ENCODE results near the gene TARDBP. TPM values are rescaled to one million over a fixed set of nuclear protein-coding genes. Genes with fewer than 3 reads are reported as not detected.
"Not testable (repeated sequence)": the region's sequence is repeated elsewhere in the genome, so short reads cannot be mapped to it uniquely, and the experiment has no call there.

Gene TARDBP
- total and polyA plus RNA-seq, 4 donors: 59.2 to 215 (median 160) TPM

DNA sequence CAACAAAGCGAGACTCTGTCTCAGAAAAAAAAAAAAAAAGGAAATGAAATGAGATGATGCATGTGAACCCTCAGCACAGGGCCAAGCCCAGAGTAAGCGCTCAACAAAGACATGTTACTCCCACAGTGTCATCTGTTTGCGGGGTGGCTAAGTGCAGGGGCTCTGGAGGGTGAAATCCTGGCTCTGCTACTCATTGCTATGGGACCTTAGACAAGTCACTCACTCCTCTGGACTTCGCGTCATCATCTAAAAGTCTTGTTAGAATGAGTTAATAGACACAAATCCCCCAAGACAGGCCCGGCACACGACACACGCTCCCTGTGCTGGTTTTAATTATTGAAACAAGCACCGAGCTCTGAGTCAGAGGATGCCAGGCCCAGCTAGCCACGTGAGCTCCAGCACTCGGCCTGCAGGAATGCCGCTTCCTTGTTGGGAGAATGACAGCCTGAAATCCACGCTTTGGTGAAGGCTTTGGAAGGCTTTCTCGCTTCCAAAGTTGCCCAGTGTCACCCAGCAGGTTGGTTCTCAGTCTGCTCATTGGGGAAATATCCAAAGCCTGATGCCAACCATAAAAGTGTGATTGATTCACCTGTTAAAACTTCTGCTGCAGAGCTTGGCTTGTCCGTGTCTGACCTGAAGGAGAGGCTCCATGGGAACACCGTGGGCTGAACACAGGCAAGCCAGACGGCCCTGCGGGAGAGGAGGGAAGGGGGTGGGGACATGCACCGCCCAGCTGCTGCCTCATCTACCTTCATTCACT lies 36.7 kb upstream of the TARDBP start:
- Histone ChIP-seq H3K27me3 (ENCODE audit: control insufficient read depth, insufficient read depth, low read length) (no peaks in the 10 kb centered on the region), H3K4me3 (ENCODE audit: low read depth, low read length) (no peak overlapping the region), H3K36me3 (ENCODE audit: control insufficient read depth, insufficient read depth, low read length) (no peaks in the 10 kb centered on the region), H3K27ac (ENCODE audit: low read depth, low read length) (no peak overlapping the region), H3K4me1 (ENCODE audit: control insufficient read depth, insufficient read depth, low read length) (peaks cover 36% of the 10 kb centered on the region), H3K9me3 (ENCODE audit: control insufficient read depth, insufficient read depth, low read length) (no peaks in the 10 kb centered on the region)
- peak in 2 of 6 donors; percentile 23 to 43 for DNase-seq (ENCODE audit: low read depth in 4 of 6, low spot score in 6 of 6)
- 37% methylated on average over 8 of the region's 19 CpGs for WGBS (ENCODE audit: insufficient coverage)

DNA sequence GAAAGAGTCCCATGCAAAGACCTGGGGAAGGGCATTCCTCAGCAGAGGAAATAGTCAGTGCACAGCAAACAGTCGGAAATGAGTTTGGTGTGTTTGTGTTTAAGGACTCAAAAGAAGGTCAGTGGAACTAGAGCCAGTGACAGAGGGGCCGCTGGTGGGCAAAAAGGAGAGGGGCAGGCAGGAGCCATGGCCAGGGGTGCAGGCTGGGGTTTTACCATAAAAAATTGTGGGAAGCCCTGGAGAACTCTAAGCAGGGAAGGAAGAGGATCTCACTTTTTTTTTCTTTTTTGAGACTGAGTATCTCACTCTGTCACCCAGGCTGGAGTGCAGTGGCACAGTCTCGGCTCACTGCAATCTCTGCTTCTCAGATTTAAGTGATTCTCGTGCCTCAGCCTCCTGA lies 33.7 kb upstream of the TARDBP start:
- H3K36me3 ChIP-seq (ENCODE audit: control insufficient read depth, insufficient read depth, low read length): no peaks in the 10 kb centered on the region
- peak overlapping the region; percentile 72 for H3K27ac ChIP-seq (ENCODE audit: low read depth, low read length)
- peaks cover 50% of the 10 kb centered on the region for H3K4me1 ChIP-seq (ENCODE audit: control insufficient read depth, insufficient read depth, low read length)
- no peak for DNase-seq (ENCODE audit: low read depth in 4 of 6, low spot score in 6 of 6)
- no peaks in the 10 kb centered on the region for H3K27me3 ChIP-seq (ENCODE audit: control insufficient read depth, insufficient read depth, low read length)
- no peaks in the 10 kb centered on the region for H3K9me3 ChIP-seq (ENCODE audit: control insufficient read depth, insufficient read depth, low read length)
- H3K4me3 ChIP-seq (ENCODE audit: low read depth, low read length): no peak overlapping the region
- WGBS (ENCODE audit: insufficient coverage): 82% methylated on average over 4 of the region's 4 CpGs

DNA sequence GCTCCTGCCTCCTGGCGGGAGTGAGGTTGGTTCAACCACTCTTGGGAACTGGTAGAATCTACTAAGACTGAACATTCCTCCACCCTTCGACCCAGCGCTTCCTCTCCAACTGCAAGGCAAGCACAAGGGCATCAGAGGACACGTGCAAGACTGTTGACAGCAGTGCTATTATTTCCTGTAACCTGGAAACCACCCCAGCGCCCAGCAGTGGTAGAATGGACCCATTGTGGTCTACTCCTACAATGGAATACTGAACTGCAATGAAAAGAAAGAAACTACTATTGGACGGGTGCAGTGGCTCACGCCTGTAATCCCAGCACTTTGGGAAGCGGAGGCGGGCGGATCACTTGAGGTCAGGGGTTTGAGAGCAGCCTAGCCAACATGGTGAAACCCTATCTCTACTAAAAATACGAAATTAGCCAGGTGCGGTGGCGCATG lies 33.0 kb upstream of the TARDBP start:
- Histone ChIP-seq H3K36me3 (ENCODE audit: control insufficient read depth, insufficient read depth, low read length) (no peaks in the 10 kb centered on the region), H3K9me3 (ENCODE audit: control insufficient read depth, insufficient read depth, low read length) (no peaks in the 10 kb centered on the region), H3K27me3 (ENCODE audit: control insufficient read depth, insufficient read depth, low read length) (no peaks in the 10 kb centered on the region), H3K4me1 (ENCODE audit: control insufficient read depth, insufficient read depth, low read length) (peaks cover 47% of the 10 kb centered on the region), H3K4me3 (ENCODE audit: low read depth, low read length) (no peak overlapping the region), H3K27ac (ENCODE audit: low read depth, low read length) (peak overlapping the region; percentile 92)
- 39% methylated on average over 10 of the region's 13 CpGs for WGBS (ENCODE audit: insufficient coverage)
- DNase-seq (ENCODE audit: low read depth in 4 of 6, low spot score in 6 of 6): peak in 3 of 6 donors; percentile 31 to 82 (median 54)

DNA sequence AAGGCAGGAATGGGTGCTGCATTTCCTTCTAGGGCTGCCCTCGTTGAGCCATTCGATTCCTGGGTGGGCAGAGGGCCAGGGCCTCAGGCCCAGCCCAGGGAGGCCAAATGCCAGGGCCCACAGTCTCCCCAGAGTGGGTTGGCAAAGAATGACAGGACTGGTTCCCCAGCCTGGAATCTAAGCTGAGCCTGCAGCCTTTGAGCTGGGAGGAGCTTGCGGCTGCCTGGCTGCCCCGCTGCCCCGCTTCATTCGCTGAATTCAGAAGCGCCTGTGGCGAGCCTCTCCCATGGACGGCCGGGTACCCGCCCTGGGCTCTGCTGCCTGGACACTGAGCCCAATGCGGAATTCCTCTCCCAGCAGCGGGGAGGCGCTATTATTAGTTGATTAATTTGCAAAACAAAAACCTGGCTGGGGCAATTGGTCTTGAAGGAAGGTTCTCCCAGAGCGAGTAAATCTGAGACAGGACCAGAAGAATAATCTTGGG lies 32.3 kb upstream of the TARDBP start:
- no peaks in the 10 kb centered on the region for H3K27me3 ChIP-seq (ENCODE audit: control insufficient read depth, insufficient read depth, low read length)
- H3K9me3 ChIP-seq (ENCODE audit: control insufficient read depth, insufficient read depth, low read length): no peaks in the 10 kb centered on the region
- WGBS (ENCODE audit: insufficient coverage): 6% methylated on average over 12 of the region's 15 CpGs
- H3K4me3 ChIP-seq (ENCODE audit: low read depth, low read length): peak overlapping the region; percentile 24
- H3K4me1 ChIP-seq (ENCODE audit: control insufficient read depth, insufficient read depth, low read length): peaks cover 47% of the 10 kb centered on the region
- H3K36me3 ChIP-seq (ENCODE audit: control insufficient read depth, insufficient read depth, low read length): no peaks in the 10 kb centered on the region
- peak in 4 of 6 donors; percentile 53 to 90 (median 66) for DNase-seq (ENCODE audit: low read depth in 4 of 6, low spot score in 6 of 6)
- H3K27ac ChIP-seq (ENCODE audit: low read depth, low read length): peak overlapping the region; percentile 92

DNA sequence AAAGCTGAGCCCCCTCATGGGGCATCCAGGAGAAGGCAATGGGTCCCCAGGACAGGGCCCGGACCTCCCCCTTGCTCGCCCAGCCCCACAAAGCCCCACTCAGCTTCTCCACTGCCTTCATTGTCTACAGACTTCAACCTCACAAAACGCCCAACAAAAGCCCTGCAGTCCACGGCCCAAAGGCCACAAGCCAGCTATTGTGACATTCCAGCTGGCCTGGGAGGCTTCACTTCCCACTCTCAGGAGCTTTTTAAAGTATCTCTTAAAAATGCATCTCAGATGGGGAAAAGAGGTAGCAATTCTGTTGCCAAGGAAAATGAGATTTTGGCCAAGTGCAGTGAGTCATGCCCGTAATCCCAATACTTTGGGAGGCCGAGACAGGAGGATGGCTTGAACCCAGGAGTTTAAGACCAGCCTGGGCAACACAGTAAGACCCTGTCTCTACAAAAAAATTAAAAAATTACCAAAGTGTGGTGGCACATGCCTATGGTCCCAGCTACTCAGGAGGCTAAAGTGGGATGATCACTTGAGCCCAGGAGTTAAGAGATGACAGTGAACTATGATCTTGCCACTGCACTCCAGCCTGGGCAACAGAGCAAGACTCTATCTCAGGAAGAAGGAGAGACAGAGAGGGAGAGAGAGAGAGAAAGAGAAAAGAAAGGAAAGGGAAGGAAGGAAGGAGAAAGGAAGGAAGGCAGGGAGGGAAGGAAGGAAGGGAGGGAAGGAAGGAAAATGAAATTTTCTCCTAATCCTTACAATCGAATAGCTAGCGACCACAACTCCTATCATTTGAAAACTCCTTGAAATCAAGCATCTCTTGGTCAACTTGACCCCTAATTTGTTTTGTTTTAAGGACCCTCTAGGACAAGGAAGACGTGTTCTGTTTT lies 31.4 kb upstream of the TARDBP start:
- H3K4me1 ChIP-seq (ENCODE audit: control insufficient read depth, insufficient read depth, low read length): peaks cover 40% of the 10 kb centered on the region
- H3K36me3 ChIP-seq (ENCODE audit: control insufficient read depth, insufficient read depth, low read length): no peaks in the 10 kb centered on the region
- peak overlapping the region; percentile 24 for H3K4me3 ChIP-seq (ENCODE audit: low read depth, low read length)
- no peaks in the 10 kb centered on the region for H3K27me3 ChIP-seq (ENCODE audit: control insufficient read depth, insufficient read depth, low read length)
- WGBS (ENCODE audit: insufficient coverage): 30% methylated on average over 6 of the region's 9 CpGs
- H3K27ac ChIP-seq (ENCODE audit: low read depth, low read length): peak overlapping the region; percentile 92
- no peaks in the 10 kb centered on the region for H3K9me3 ChIP-seq (ENCODE audit: control insufficient read depth, insufficient read depth, low read length)
- DNase-seq (ENCODE audit: low read depth in 4 of 6, low spot score in 6 of 6): peak in 3 of 6 donors; percentile 33 to 79 (median 55)

DNA sequence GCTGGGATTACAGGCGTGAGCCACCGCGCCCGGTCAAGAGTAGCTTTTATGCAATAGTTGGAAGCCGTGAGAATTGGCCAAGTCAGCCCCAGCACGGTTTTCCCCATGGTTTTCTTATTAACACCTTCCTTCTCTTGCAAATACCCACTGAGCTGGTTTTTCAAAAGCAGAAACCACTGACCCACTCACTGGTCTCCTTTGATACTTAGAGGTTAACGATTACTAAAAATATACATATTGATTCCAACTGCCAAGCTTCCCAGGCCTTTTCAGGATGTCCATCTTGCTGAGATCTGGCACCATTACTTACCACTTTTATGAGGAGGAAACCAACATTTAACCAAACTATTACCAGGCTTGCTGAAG lies 25.9 kb upstream of the TARDBP start:
- no peaks in the 10 kb centered on the region for H3K27me3 ChIP-seq (ENCODE audit: control insufficient read depth, insufficient read depth, low read length)
- H3K4me3 ChIP-seq (ENCODE audit: low read depth, low read length): no peak overlapping the region
- peaks cover 8% of the 10 kb centered on the region for H3K4me1 ChIP-seq (ENCODE audit: control insufficient read depth, insufficient read depth, low read length)
- no peak overlapping the region for H3K27ac ChIP-seq (ENCODE audit: low read depth, low read length)
- H3K9me3 ChIP-seq (ENCODE audit: control insufficient read depth, insufficient read depth, low read length): no peaks in the 10 kb centered on the region
- DNase-seq (ENCODE audit: low read depth in 4 of 6, low spot score in 6 of 6): no peak
- H3K36me3 ChIP-seq (ENCODE audit: control insufficient read depth, insufficient read depth, low read length): no peaks in the 10 kb centered on the region
- WGBS (ENCODE audit: insufficient coverage): 79% methylated on average over 2 of the region's 7 CpGs

DNA sequence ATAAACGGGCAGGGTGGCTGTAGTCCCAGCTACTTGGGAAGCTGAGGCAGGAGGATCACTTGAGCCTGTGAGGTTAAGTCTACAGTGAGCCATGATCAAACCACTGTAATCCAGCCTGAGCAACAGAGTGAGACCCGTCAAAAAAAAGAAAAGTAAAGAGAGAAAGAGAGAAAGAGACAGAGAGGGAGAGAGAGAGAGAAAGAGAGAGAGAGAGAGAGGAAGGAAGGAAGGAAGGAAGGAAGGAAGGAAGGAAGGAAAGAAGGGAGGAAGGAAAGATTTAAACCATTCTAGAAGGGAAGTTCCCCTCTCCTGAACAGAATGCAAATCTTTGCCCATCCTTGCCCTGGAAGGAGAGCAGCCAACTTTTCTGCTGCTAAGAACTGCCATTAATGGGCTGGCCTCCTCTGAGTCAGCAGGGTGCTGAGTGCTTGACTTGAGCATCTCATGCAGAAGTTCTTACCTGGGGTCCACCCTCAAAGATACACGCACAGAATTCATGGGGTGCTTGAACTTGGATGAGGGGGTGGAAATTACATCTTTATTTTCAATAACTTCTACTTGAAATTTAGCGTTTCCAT lies 24.5 kb upstream of the TARDBP start:
- H3K36me3 ChIP-seq (ENCODE audit: control insufficient read depth, insufficient read depth, low read length): no peaks in the 10 kb centered on the region
- H3K27ac ChIP-seq (ENCODE audit: low read depth, low read length): no peak overlapping the region
- no peaks in the 10 kb centered on the region for H3K27me3 ChIP-seq (ENCODE audit: control insufficient read depth, insufficient read depth, low read length)
- no peaks in the 10 kb centered on the region for H3K4me1 ChIP-seq (ENCODE audit: control insufficient read depth, insufficient read depth, low read length)
- no peak overlapping the region for H3K4me3 ChIP-seq (ENCODE audit: low read depth, low read length)
- DNase-seq (ENCODE audit: low read depth in 4 of 6, low spot score in 6 of 6): no peak
- H3K9me3 ChIP-seq (ENCODE audit: control insufficient read depth, insufficient read depth, low read length): no peaks in the 10 kb centered on the region
- WGBS (ENCODE audit: insufficient coverage): 90% methylated on average over 2 of the region's 4 CpGs

DNA sequence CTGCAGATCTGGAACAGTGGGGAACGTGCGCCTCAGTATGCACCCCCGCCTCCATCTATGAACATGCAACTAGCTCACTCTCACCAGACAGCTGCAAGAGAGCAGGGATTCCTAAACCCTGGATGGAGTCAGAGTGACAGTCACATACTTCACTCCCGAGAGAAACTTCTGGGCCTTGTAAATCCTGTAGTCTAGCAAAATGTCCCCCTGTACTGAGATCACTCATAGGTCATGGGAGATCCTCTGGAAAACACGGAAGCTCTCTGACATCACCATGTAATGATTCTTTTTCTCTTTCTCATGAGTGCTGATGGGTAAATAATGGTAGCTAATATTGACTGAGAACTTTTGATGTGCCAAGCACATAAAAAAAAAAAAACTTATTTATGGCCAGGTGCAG lies 23.4 kb upstream of the TARDBP start:
- Histone ChIP-seq H3K36me3 (ENCODE audit: control insufficient read depth, insufficient read depth, low read length) (no peaks in the 10 kb centered on the region), H3K27ac (ENCODE audit: low read depth, low read length) (no peak overlapping the region), H3K4me3 (ENCODE audit: low read depth, low read length) (no peak overlapping the region), H3K27me3 (ENCODE audit: control insufficient read depth, insufficient read depth, low read length) (no peaks in the 10 kb centered on the region), H3K9me3 (ENCODE audit: control insufficient read depth, insufficient read depth, low read length) (no peaks in the 10 kb centered on the region), H3K4me1 (ENCODE audit: control insufficient read depth, insufficient read depth, low read length) (no peaks in the 10 kb centered on the region)
- WGBS (ENCODE audit: insufficient coverage): 81% methylated on average over 4 of the region's 5 CpGs
- DNase-seq (ENCODE audit: low read depth in 4 of 6, low spot score in 6 of 6): no peak

DNA sequence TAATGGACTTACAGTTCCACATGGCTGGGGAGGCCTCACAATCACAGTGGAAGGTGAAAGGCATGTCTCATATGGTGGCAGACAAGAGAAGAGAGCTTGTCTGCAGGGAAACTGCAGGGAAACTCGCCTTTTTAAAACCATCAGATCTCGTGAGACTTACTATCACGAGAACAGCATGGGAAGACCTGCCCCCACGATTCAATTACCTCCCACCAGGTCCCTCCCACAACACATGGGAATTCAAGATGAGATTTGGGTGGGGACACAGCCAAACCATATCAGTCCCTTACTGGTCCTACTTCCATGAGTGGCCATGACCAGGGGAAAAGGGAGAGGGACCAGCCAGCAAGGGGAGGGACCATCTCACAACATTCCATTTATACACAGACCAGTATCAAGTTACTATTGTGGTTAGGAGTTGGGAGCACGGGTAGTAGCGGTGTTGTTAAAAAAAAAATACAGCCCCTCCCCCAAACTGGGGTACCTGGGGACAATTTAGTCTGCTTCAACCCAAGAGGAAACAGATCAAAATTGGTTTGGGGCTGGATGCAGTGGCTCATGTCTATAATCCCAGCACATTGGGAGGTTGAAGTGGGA lies 22.4 kb upstream of the TARDBP start:
- not testable (repeated sequence) for H3K9me3 ChIP-seq (ENCODE audit: control insufficient read depth, insufficient read depth, low read length); H3K36me3 ChIP-seq (ENCODE audit: control insufficient read depth, insufficient read depth, low read length); H3K27ac ChIP-seq (ENCODE audit: low read depth, low read length); H3K27me3 ChIP-seq (ENCODE audit: control insufficient read depth, insufficient read depth, low read length); H3K4me1 ChIP-seq (ENCODE audit: control insufficient read depth, insufficient read depth, low read length); H3K4me3 ChIP-seq (ENCODE audit: low read depth, low read length); DNase-seq (ENCODE audit: low read depth in 4 of 6, low spot score in 6 of 6)
- no CpG with 5 or more reads among the region's 6 CpGs for WGBS (ENCODE audit: insufficient coverage)
